ENCODE data around the gene SRSF8.

Gene SRSF8

GRCh38 chr11:95085117-95085816, 18.5 kb downstream of the SRSF8 start:
- Histone ChIP-seq H3K4me1 (ENCODE audit: control insufficient read depth, insufficient read depth, low read length, poor library complexity, severe bottlenecking) (peaks cover 14% of the 10 kb centered on the region), H3K4me3 (ENCODE audit: extremely low read depth, insufficient read depth, low read length, poor library complexity, severe bottlenecking) (no peak overlapping the region), H3K27ac (ENCODE audit: low read depth, low read length, severe bottlenecking) (no peak overlapping the region), H3K9me3 (ENCODE audit: control insufficient read depth, low read length) (no peaks in the 10 kb centered on the region), H3K36me3 (ENCODE audit: control insufficient read depth, insufficient read depth, low read length) (no peaks in the 10 kb centered on the region)
- 92 to 94% methylated on average over 2 to 3 of the region's 3 CpGs for WGBS, 2 experiments (ENCODE audit: insufficient coverage in 2 of 2)

- Histone ChIP-seq H3K4me3 (ENCODE audit: extremely low read depth, insufficient read depth, low read length, poor library complexity, severe bottlenecking) (no peak overlapping the region), H3K27ac (ENCODE audit: low read depth, low read length, severe bottlenecking) (no peak overlapping the region), H3K9me3 (ENCODE audit: control insufficient read depth, low read length) (no peaks in the 10 kb centered on the region), H3K36me3 (ENCODE audit: control insufficient read depth, insufficient read depth, low read length) (no peaks in the 10 kb centered on the region), H3K4me1 (ENCODE audit: control insufficient read depth, insufficient read depth, low read length, poor library complexity, severe bottlenecking) (peaks cover 14% of the 10 kb centered on the region)
- WGBS, 2 experiments (ENCODE audit: insufficient coverage in 2 of 2): 75 to 80% methylated on average over 2 of the region's 2 CpGs
Measured at GRCh38 chr11:95086151-95086550, 19.4 kb downstream of the SRSF8 start.

GRCh38 chr11:95086836-95087570, 20.3 kb downstream of the SRSF8 start:
- peaks cover 10% of the 10 kb centered on the region for H3K4me1 ChIP-seq (ENCODE audit: control insufficient read depth, insufficient read depth, low read length, poor library complexity, severe bottlenecking)
- no peaks in the 10 kb centered on the region for H3K36me3 ChIP-seq (ENCODE audit: control insufficient read depth, insufficient read depth, low read length)
- no CpG with 5 or more reads among the region's 1 CpG for WGBS, 2 experiments (ENCODE audit: insufficient coverage in 2 of 2)

GRCh38 chr11:95088946-95089619, 22.4 kb downstream of the SRSF8 start:
- 16 to 27% methylated on average over 10 to 27 of the region's 27 CpGs for WGBS, 2 experiments (ENCODE audit: insufficient coverage in 2 of 2)
- Histone ChIP-seq H3K9me3 (ENCODE audit: control insufficient read depth, low read length) (no peaks in the 10 kb centered on the region), H3K4me1 (ENCODE audit: control insufficient read depth, insufficient read depth, low read length, poor library complexity, severe bottlenecking) (peaks cover 29% of the 10 kb centered on the region), H3K27ac (ENCODE audit: low read depth, low read length, severe bottlenecking) (no peak overlapping the region), H3K4me3 (ENCODE audit: extremely low read depth, insufficient read depth, low read length, poor library complexity, severe bottlenecking) (peak overlapping the region; percentile 88), H3K36me3 (ENCODE audit: control insufficient read depth, insufficient read depth, low read length) (peaks cover 3% of the 10 kb centered on the region)

More at GRCh38 chr11:95086836-95087570, 20.3 kb downstream of the SRSF8 start:
- no peaks in the 10 kb centered on the region for H3K9me3 ChIP-seq (ENCODE audit: control insufficient read depth, low read length)
- no peak overlapping the region for H3K4me3 ChIP-seq (ENCODE audit: extremely low read depth, insufficient read depth, low read length, poor library complexity, severe bottlenecking)
- no peak overlapping the region for H3K27ac ChIP-seq (ENCODE audit: low read depth, low read length, severe bottlenecking)

- H3K27ac ChIP-seq (ENCODE audit: low read depth, low read length, severe bottlenecking): no peak within 1 kb of the TSS
- whole genome bisulfite sequencing, 2 experiments (ENCODE audit: insufficient coverage in 2 of 2): 0 to 1% methylated on average over 73 to 81 of the region's 106 CpGs
Measured at GRCh38 chr11:95089620-95090542, 23.2 kb downstream of the SRSF8 start, which contains the start of gene ENDOD1. Gene ENDOD1 (plus strand): TSS chr11:95089846. CDS start chr11:95089928, 82 bp downstream.

GRCh38 chr11:95091663-95092180, 25.0 kb downstream of the SRSF8 start:
- Histone ChIP-seq H3K36me3 (ENCODE audit: control insufficient read depth, insufficient read depth, low read length) (peaks cover 10% of the 10 kb centered on the region), H3K9me3 (ENCODE audit: control insufficient read depth, low read length) (no peaks in the 10 kb centered on the region), H3K4me1 (ENCODE audit: control insufficient read depth, insufficient read depth, low read length, poor library complexity, severe bottlenecking) (peaks cover 31% of the 10 kb centered on the region), H3K4me3 (ENCODE audit: extremely low read depth, insufficient read depth, low read length, poor library complexity, severe bottlenecking) (no peak overlapping the region), H3K27ac (ENCODE audit: low read depth, low read length, severe bottlenecking) (no peak overlapping the region)

More at GRCh38 chr11:95089620-95090542, 23.2 kb downstream of the SRSF8 start, which contains the start of gene ENDOD1:
- peaks cover 29% of the 10 kb centered on the region for H3K4me1 ChIP-seq (ENCODE audit: control insufficient read depth, insufficient read depth, low read length, poor library complexity, severe bottlenecking)
- H3K4me3 ChIP-seq (ENCODE audit: extremely low read depth, insufficient read depth, low read length, poor library complexity, severe bottlenecking): peak within 1 kb of the TSS; percentile 88
- peaks cover 9% of the 10 kb centered on the region for H3K36me3 ChIP-seq (ENCODE audit: control insufficient read depth, insufficient read depth, low read length)
- no peaks in the 10 kb centered on the region for H3K9me3 ChIP-seq (ENCODE audit: control insufficient read depth, low read length)

- H3K9me3 ChIP-seq (ENCODE audit: control insufficient read depth, low read length): no peaks in the 10 kb centered on the region
- no peak overlapping the region for H3K4me3 ChIP-seq (ENCODE audit: extremely low read depth, insufficient read depth, low read length, poor library complexity, severe bottlenecking)
- WGBS, 2 experiments (ENCODE audit: insufficient coverage in 2 of 2): 50 to 67% methylated on average over 2 to 3 of the region's 5 CpGs
- peaks cover 31% of the 10 kb centered on the region for H3K4me1 ChIP-seq (ENCODE audit: control insufficient read depth, insufficient read depth, low read length, poor library complexity, severe bottlenecking)
- peaks cover 10% of the 10 kb centered on the region for H3K36me3 ChIP-seq (ENCODE audit: control insufficient read depth, insufficient read depth, low read length)
- peak overlapping the region; percentile 41 for H3K27ac ChIP-seq (ENCODE audit: low read depth, low read length, severe bottlenecking)
Measured at GRCh38 chr11:95092549-95093324, 26.0 kb downstream of the SRSF8 start.

GRCh38 chr11:95093548-95093947, 26.8 kb downstream of the SRSF8 start:
- Histone ChIP-seq H3K9me3 (ENCODE audit: control insufficient read depth, low read length) (no peaks in the 10 kb centered on the region), H3K4me3 (ENCODE audit: extremely low read depth, insufficient read depth, low read length, poor library complexity, severe bottlenecking) (no peak overlapping the region), H3K36me3 (ENCODE audit: control insufficient read depth, insufficient read depth, low read length) (peaks cover 15% of the 10 kb centered on the region), H3K4me1 (ENCODE audit: control insufficient read depth, insufficient read depth, low read length, poor library complexity, severe bottlenecking) (peaks cover 31% of the 10 kb centered on the region), H3K27ac (ENCODE audit: low read depth, low read length, severe bottlenecking) (no peak overlapping the region)
- 90 to 100% methylated on average over 1 of the region's 3 CpGs for WGBS, 2 experiments (ENCODE audit: insufficient coverage in 2 of 2)

- Histone ChIP-seq H3K36me3 (ENCODE audit: control insufficient read depth, insufficient read depth, low read length) (peaks cover 18% of the 10 kb centered on the region), H3K27ac (ENCODE audit: low read depth, low read length, severe bottlenecking) (no peak overlapping the region), H3K4me1 (ENCODE audit: control insufficient read depth, insufficient read depth, low read length, poor library complexity, severe bottlenecking) (peaks cover 25% of the 10 kb centered on the region), H3K9me3 (ENCODE audit: control insufficient read depth, low read length) (no peaks in the 10 kb centered on the region), H3K4me3 (ENCODE audit: extremely low read depth, insufficient read depth, low read length, poor library complexity, severe bottlenecking) (no peak overlapping the region)
- WGBS, 2 experiments (ENCODE audit: insufficient coverage in 2 of 2): 90 to 92% methylated on average over 1 to 2 of the region's 4 CpGs
Measured at GRCh38 chr11:95095858-95096587, 29.3 kb downstream of the SRSF8 start.

All from mesodermal cell (in vitro differentiated cells).